Measurements from ENCODE around the gene BEND3. TPM values are rescaled to one million over a fixed set of nuclear protein-coding genes. Genes with fewer than 3 reads are reported as not detected.

Gene BEND3
- polyA plus RNA-seq, 3 donors from 2014 or later, result 0.04 to 0.46 (median 0.17) TPM

DNA sequence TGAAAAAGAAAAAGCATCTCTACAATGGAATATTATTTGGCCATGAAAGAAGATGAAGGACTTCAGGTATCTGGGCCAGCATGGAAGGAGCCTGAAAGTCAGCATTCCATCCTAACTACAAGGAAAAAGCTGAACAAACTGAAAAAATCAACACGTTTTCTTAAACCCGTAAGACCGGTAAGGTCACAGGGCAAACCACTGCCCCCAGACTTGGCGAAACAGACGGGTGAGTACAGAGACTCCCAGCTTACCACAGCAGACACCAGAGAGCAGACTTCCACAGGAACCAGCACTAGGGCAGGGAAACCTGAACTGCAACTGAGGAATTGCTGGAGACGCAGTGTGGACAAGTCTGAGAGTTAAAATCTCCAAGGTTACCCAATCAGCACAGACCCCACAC lies 31.4 kb downstream of the BEND3 start:
- no peak overlapping the region for H3K4me3 Mint-ChIP-seq
- H3K36me3 Mint-ChIP-seq, result peaks cover 0 to 11% (median 4%) of the 10 kb centered on the region in 3 donors
- H3K4me1 Mint-ChIP-seq, result no peaks in the 10 kb centered on the region
- DNase-seq, result no peak
- no peak overlapping the region for H3K27ac Mint-ChIP-seq
- peaks cover 0 to 5% (median 2%) of the 10 kb centered on the region in 3 donors for H3K27me3 Mint-ChIP-seq (ENCODE audit: low read depth in 3 of 3)
- H3K9me3 Mint-ChIP-seq, result no peaks in the 10 kb centered on the region

DNA sequence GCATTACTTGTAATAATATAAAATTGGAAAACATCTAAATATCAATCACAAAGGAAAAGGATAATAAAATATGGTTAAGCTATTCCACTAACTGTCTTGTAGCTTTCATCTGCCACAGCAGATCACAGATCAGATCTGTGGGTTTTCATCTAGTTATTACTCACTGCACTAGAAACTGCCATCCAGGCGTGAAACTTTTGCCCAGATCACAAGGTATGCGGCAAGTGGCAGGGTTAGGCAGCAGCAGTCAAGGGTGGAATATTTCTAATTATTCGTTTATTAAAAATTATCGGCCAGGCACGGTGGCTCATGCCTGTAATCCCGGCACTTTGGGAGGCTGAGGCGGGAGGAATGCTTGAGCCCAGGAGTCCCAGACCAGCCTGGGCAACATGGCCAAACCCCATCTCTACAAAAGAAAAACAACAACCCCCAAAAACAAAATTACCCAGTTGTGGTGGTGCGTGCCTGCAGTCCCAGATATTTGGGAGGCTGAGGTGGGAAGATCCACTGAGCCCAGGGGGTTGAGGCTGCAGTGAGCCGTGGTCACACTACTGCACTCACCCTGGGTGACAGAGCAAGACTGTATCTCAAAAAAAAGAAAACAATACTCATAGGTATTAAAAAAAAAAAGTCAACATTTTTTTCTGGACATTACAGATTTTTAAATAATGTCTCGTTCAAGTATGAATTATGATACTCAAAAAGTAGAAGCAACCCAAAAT lies 32.1 kb downstream of the BEND3 start:
- Mint-ChIP-seq H3K36me3 (peaks cover 0 to 6% (median 4%) of the 10 kb centered on the region in 3 donors), H3K4me3 (no peak overlapping the region)
- DNase-seq, result no peak

DNA sequence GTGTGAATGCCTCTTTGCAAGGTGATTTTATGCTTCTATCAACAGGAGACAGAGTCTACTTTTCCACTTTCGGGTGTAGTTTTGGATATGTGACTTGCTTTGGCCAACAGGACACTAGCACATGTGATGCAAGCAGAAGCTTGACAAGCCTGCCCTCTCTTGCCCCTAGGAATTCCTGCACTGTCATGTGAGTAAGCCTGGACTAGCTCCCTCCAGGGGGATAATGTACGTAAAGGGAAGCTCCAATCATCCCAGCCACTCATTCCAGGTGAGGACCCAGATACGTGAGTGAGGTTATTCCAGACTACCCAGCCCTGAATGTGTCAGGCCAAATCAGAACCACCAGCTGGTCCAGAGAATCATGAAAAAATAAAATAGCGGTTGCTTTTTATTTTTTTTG lies 33.3 kb downstream of the BEND3 start:
- no peak for DNase-seq
- H3K4me1 Mint-ChIP-seq, result no peaks in the 10 kb centered on the region
- no peaks in the 10 kb centered on the region for H3K9me3 Mint-ChIP-seq
- peaks cover 0 to 5% (median 0%) of the 10 kb centered on the region in 3 donors for H3K27me3 Mint-ChIP-seq (ENCODE audit: low read depth in 3 of 3)
- H3K4me3 Mint-ChIP-seq, result no peak overlapping the region
- peaks cover 0 to 6% (median 4%) of the 10 kb centered on the region in 3 donors for H3K36me3 Mint-ChIP-seq
- H3K27ac Mint-ChIP-seq, result no peak overlapping the region

More for the DNA sequence above, 32.1 kb downstream of the BEND3 start:
- Mint-ChIP-seq H3K27me3 (ENCODE audit: low read depth in 3 of 3) (peaks cover 0 to 5% (median 2%) of the 10 kb centered on the region in 3 donors), H3K27ac (no peak overlapping the region), H3K4me1 (no peaks in the 10 kb centered on the region), H3K9me3 (no peaks in the 10 kb centered on the region)

DNA sequence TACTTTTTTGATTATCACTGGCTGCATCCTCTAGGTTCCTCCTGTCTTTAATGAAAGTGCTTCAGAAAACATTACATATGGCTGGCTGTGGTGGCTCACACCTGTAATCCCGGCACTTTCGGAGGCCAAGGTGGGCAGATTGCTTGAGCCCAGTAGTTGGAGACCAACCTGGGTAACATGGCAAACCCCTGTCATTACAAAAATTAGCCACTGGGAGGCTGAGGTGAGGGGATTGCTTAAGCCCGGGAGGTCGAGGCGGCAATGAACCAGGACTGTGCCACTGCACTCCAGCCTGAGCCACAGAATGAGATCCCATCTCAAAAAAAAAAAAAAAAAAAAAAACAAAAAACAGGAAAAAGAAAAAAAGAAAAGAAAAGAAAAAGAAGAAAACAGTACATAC lies 35.3 kb downstream of the BEND3 start:
- DNase-seq, result no peak
- no peaks in the 10 kb centered on the region for H3K9me3 Mint-ChIP-seq
- H3K4me1 Mint-ChIP-seq, result no peaks in the 10 kb centered on the region
- H3K4me3 Mint-ChIP-seq, result no peak overlapping the region
- H3K27ac Mint-ChIP-seq, result no peak overlapping the region
- peaks cover 0 to 5% (median 0%) of the 10 kb centered on the region in 3 donors for H3K27me3 Mint-ChIP-seq (ENCODE audit: low read depth in 3 of 3)
- H3K36me3 Mint-ChIP-seq, result peaks cover 0 to 6% (median 2%) of the 10 kb centered on the region in 3 donors

DNA sequence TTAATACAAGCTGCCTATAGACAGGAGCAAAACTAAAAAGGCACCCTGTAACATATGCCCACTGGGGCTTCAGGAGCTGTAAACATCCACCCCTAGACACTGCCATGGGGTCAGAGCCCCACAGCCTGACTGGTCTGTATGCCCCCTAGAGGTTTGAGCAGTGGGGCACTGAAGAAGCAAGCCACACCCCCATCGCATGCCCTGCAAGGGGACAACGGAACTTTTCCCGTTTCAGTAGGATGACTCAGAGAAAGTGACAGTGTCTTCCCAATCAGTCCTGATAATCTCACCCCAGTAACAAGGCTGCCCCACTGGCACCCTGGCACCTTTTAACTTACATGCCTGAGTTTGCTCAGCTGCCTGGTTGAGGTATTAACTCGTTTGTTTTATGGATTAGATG lies 35.9 kb downstream of the BEND3 start:
- H3K9me3 Mint-ChIP-seq, result no peaks in the 10 kb centered on the region
- peaks cover 0 to 3% (median 0%) of the 10 kb centered on the region in 3 donors for H3K36me3 Mint-ChIP-seq
- DNase-seq, result no peak
- peaks cover 0 to 3% (median 0%) of the 10 kb centered on the region in 3 donors for H3K27me3 Mint-ChIP-seq (ENCODE audit: low read depth in 3 of 3)
- no peak overlapping the region for H3K4me3 Mint-ChIP-seq
- no peaks in the 10 kb centered on the region for H3K4me1 Mint-ChIP-seq
- H3K27ac Mint-ChIP-seq, result no peak overlapping the region

DNA sequence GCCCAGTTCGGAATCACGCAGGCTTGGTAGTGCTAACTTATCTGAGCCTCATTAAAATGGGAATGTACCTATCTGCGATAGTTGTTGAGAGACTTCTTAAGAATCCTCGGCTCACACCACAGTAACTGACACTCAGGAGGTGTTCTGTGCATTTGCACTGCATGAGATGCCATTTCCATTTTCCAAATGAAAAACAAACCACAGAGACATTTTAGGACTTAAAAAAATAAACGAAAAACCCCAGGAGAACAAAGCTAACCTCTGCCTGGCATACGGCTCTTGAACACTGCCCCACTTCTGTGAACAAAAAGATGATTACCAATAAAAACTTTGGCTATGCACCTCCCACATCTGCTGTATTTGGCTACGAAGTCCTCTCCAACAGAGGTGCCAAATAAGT lies 37.6 kb downstream of the BEND3 start:
- Mint-ChIP-seq H3K36me3 (no peaks in the 10 kb centered on the region), H3K4me1 (no peaks in the 10 kb centered on the region), H3K4me3 (no peak overlapping the region), H3K9me3 (no peaks in the 10 kb centered on the region), H3K27me3 (ENCODE audit: low read depth in 3 of 3) (peaks cover 0 to 1% (median 0%) of the 10 kb centered on the region in 3 donors), H3K27ac (no peak overlapping the region)
- no peak for DNase-seq

DNA sequence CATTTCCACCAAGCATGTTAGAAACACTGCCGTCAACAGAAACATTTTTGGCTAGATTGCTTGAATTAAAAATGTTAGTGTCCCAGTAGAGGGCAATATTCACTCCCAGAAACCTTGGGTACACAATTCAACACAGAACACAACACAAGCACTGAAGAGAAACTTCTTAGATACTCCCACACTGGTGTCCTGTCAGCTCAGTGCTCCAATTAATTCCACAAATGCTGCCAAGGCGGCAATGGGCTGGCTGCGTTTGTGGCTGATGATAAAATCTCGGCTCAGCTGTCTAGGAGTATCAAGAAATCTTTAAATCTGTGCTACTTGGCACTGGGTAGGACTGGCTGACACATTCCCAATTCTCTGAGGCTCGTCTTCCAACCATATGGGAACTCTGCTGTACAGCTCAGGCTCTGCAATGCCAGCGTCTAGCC lies 39.3 kb downstream of the BEND3 start:
- H3K27ac Mint-ChIP-seq, result no peak overlapping the region
- no peaks in the 10 kb centered on the region for H3K9me3 Mint-ChIP-seq

DNA sequence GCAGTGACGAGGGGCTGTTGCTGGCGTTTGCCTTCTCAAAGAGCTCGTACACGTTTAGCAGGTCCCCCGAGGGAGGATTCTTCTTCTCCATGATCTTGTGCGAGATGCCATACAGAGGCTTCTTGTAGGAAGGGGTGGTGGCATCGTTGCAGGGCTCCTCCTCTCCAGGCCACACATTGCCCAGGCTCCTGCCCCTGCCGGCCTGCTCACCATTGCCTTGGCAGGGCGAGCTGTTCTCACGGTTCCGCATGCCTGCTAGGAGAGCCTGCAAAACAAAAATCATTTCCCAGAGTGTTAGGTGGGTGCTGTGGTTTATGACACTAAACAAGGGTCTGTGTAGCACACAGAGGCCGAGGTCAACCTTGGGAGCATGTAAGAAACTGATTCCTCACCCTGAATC lies 44.6 kb downstream of the BEND3 start:
- Mint-ChIP-seq H3K9me3 (no peaks in the 10 kb centered on the region), H3K27me3 (ENCODE audit: low read depth in 3 of 3) (no peaks in the 10 kb centered on the region), H3K36me3 (no peaks in the 10 kb centered on the region), H3K27ac (no peak overlapping the region), H3K4me3 (no peak overlapping the region), H3K4me1 (no peaks in the 10 kb centered on the region)
- no peak for DNase-seq

More for the DNA sequence above, 39.3 kb downstream of the BEND3 start:
- no peaks in the 10 kb centered on the region for H3K36me3 Mint-ChIP-seq
- no peak for DNase-seq
- H3K4me1 Mint-ChIP-seq, result no peaks in the 10 kb centered on the region
- H3K27me3 Mint-ChIP-seq (ENCODE audit: low read depth in 3 of 3), result peaks cover 0 to 1% (median 0%) of the 10 kb centered on the region in 3 donors
- H3K4me3 Mint-ChIP-seq, result no peak overlapping the region

DNA sequence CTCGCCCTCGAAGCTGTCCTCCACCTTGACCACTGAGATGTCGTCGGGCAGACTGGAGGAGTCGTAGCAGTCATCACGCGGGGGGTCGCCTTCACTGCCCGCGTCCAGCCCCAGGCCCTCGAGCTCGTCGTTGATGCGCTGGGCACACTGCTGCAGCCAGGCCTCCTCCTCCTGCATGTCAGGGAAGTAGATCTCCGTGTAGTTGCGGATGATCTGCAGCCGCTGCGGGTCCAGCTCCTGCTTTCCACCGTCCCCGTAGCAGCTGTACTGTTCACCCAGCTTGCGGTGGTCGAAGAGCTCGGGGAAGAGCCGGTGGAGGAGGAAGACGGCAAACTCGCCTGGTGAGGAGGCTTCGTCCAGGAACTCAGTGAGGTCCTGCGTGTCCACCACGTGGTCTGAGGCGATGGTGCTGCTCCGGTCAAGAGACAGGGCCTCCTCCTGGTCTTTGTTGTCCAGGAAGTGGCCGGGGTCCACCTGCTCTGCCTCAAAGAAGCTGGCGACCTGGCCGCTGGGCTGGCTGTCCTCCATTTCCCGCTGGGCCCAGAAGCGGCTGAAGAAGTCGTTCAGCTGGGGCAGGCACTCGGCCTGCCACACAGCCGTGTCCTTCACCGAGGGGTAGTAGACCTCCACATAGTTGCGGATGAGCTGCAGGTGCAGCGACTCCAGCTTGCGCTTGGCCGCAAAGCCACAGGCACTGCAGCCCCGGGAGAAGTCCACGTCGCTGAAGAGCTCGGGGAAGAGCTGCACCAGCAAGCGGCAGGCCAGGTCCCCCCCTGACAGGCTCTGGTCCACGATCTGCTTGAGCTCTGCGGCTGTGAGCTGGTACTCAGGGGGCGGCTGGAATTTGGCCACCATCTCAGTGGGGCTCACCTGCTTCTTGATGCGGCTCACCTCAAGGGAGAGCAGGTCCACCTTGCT lies 45.4 kb downstream of the BEND3 start:
- no peak overlapping the region for H3K4me3 Mint-ChIP-seq
- H3K27ac Mint-ChIP-seq, result no peak overlapping the region
- DNase-seq, result no peak
- no peaks in the 10 kb centered on the region for H3K9me3 Mint-ChIP-seq
- H3K36me3 Mint-ChIP-seq, result no peaks in the 10 kb centered on the region
- no peaks in the 10 kb centered on the region for H3K27me3 Mint-ChIP-seq (ENCODE audit: low read depth in 3 of 3)
- peaks cover 4 to 6% of the 10 kb centered on the region in 2 donors for H3K4me1 Mint-ChIP-seq

DNA sequence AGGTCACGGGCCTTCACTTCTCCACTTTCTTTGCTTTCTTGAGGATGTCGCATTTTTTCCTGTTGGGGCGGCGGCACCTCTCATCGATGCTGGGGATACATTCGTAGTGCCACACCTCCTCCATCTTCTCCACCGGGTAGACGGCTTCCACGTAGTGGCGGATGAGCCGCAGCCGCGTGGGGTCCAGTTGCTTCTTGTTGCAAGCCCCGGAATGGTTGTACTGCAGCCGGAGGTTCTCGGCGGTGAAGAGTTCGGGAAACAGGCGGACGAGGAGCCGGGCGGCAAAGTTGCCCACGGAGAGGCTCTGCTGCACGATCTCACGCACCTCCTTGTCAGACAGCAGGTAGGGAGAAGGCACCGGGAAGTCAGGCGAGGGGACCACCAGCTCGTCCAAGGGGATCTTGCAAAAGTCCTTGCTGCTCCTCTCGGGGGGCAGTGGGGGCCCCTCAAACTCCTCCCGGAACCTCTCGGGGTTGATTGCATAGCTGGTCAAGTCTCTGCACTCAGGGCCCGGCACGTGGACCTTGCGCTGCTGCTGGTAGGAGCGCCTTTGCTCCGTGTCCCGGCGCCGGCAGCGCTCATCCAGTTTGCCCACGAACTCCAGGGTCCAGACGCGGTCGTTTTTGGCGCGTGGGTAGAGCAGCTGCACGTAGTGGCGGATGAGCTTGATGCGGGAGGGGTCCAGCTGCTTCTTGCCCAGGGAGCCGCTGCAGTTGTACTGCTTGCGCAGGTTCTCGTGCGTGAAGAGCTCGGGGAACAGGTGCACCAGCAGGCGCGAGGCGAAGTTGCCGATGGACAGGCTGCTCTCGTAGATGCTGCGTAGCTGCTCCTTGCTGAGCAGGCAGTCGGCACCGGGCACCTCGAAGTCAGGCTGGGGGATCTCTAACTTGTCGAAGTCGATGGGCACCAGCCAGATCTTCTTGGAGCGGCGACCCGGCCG lies 46.4 kb downstream of the BEND3 start:
- Mint-ChIP-seq H3K27ac (no peak overlapping the region), H3K9me3 (no peaks in the 10 kb centered on the region), H3K4me3 (no peak overlapping the region), H3K4me1 (peaks cover 10 to 12% of the 10 kb centered on the region in 2 donors), H3K36me3 (no peaks in the 10 kb centered on the region), H3K27me3 (ENCODE audit: low read depth in 3 of 3) (no peaks in the 10 kb centered on the region)
- DNase-seq, result no peak

DNA sequence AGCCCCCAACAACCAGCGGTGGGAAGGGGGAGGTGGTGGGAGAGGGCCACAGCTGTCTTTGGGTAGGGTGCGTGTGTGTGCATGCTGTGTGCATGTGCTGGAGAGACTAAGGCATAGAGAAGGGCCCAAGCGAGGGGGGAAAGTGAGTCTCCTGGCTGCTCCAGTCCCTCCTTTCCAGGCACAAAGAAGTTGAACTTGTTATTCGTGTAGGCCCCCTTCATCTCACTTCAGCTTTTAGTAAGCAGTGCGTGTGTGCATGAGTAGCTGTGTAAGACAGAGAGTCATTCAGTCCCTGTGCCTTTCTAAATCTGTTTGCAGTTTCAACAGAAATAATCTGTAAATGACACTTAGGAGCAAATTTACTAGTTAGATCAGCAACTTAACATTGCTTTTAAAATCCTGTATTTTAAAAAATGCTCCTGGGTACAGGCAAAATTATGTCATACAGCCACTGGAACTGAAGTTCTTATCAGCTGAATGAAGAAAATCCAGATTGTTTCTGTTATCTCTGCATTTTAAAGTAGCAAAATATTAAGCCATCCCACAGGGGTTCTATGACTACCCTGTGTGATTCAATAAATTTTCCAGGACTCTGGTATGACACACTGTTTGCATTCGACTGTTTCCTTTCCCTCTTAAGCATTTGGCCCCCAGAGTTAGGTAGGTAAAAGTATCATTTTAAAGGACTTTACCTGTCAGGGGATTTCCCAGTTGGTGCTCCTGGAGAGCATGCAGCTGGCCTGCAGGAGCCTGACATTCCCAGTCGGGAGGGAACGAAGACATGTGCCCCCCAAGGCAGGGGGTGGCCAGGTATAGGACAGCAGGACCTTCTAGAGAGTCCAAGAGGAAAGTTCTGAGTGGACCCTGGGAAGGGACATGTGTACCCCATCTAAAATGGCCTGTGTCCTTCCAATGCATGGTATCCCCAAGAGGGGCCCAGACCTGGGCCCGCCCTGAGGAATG lies 48.3 kb downstream of the BEND3 start:
- H3K4me3 Mint-ChIP-seq, result no peak overlapping the region
- no peaks in the 10 kb centered on the region for H3K36me3 Mint-ChIP-seq
- no peak overlapping the region for H3K27ac Mint-ChIP-seq

DNA sequence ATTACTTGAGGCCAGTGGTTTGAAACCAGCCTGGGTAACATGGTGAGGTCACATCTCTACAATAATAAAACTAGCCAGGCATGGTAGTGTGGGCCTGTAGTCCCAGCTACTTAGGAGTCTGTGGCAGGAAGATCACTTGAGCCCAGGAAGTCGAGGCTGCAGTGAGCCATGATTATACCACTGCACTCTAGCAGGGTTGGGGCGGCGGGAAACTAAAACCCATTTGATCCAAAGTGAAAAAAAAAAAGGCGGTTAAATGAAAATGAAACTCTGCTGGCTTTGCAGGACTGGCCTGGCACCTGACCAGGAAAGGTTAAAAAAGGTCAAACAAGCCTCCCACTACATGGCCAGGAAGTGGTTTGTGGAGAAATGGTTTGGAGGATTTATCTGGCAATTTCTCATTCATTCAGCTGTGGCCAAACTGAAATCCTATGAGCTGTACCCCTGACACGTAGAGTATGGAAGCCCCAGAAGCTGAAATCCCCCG lies 50.7 kb downstream of the BEND3 start:
- peak; percentile 7 to 15 (median 9) for DNase-seq
- H3K9me3 Mint-ChIP-seq, result no peaks in the 10 kb centered on the region
- H3K4me1 Mint-ChIP-seq, result peaks cover 23 to 36% of the 10 kb centered on the region in 2 donors
- no peaks in the 10 kb centered on the region for H3K36me3 Mint-ChIP-seq
- H3K4me3 Mint-ChIP-seq, result peak overlapping the region in 2 of 5 donors; percentile 30 to 32
- H3K27me3 Mint-ChIP-seq (ENCODE audit: low read depth in 3 of 3), result no peaks in the 10 kb centered on the region
- peak overlapping the region in 2 of 6 donors; percentile 35 to 45 for H3K27ac Mint-ChIP-seq

More for the DNA sequence above, 48.3 kb downstream of the BEND3 start:
- Mint-ChIP-seq H3K4me1 (peaks cover 12 to 22% of the 10 kb centered on the region in 2 donors), H3K27me3 (ENCODE audit: low read depth in 3 of 3) (no peaks in the 10 kb centered on the region), H3K9me3 (no peaks in the 10 kb centered on the region)
- DNase-seq, result no peak
